CD4-positive, alpha-beta T cell treated with Interleukin-15 for 4 hours (primary cell): ENCODE measurements around the gene LCE1D.

Experiments used
- DNase-seq: peaks from one replicate; pipeline ENCODE4 v3.0.0-alpha.2; 2020; ENCODE audit warnings: low spot score

Gene LCE1D

GRCh38 chr1:152817309-152817708 lies 20.8 kb downstream of the LCE1D start:
- DNase-seq: no peak

GRCh38 chr1:152823294-152823693 lies 26.8 kb downstream of the LCE1D start:
- DNase-seq: no peak

- no peak for DNase-seq
These were observed 28.4 kb downstream of the LCE1D start for GRCh38 chr1:152824964-152825363.

GRCh38 chr1:152827173-152827572 lies 30.7 kb downstream of the LCE1D start, which contains the start of gene LCE1A:
Gene LCE1A, plus strand, starts transcription at chr1:152827473. Its CDS starts 0 bp downstream, at chr1:152827473.
- DNase-seq: no peak

GRCh38 chr1:152836870-152837269 lies 40.3 kb downstream of the LCE1D start:
- DNase-seq: no peak

GRCh38 chr1:152842556-152842955 lies 46.0 kb downstream of the LCE1D start, which contains the start of gene LCE6A:
Gene LCE6A, plus strand, starts transcription at chr1:152842856. Its CDS starts 665 bp downstream, at chr1:152843521.
- no peak for DNase-seq
